Ishikawa (cell line): ENCODE measurements around the gene BEND5.

Experiments
- EP300 ChIP-seq: IDR thresholded peaks from 2 replicates; pipeline ENCODE4 v1.6.1; 2012; ENCODE audit warnings: borderline replicate concordance
- MAX ChIP-seq: IDR thresholded peaks from 2 replicates; pipeline ENCODE4 v1.6.1; 2012
- RAD21 ChIP-seq: IDR thresholded peaks from 2 replicates; pipeline ENCODE4 v1.6.1; 2012; ENCODE audit warnings: low read depth
- TAF1 ChIP-seq: IDR thresholded peaks from 2 replicates; pipeline ENCODE4 v1.6.1; 2012; ENCODE audit warnings: low read depth, mild to moderate bottlenecking
- TEAD4 ChIP-seq: IDR thresholded peaks from 2 replicates; pipeline ENCODE4 v1.6.1; 2012
- YY1 ChIP-seq: IDR thresholded peaks from 2 replicates; pipeline ENCODE4 v1.6.1; 2012; ENCODE audit warnings: low read depth
- ZBTB7A ChIP-seq: IDR thresholded peaks from 2 replicates; pipeline ENCODE4 v1.6.1; 2012; ENCODE audit warnings: low read depth

- no peak for TF ChIP-seq MAX
- no peak for TF ChIP-seq ZBTB7A
- TF ChIP-seq YY1: no peak
- no peak for TF ChIP-seq RAD21
- TF ChIP-seq EP300: no peak
- TF ChIP-seq TAF1: no peak
- TF ChIP-seq TEAD4: no peak
Observed at GRCh38 chr1:48750109-48750508, 26.6 kb downstream of the BEND5 start.
